HEK293 (cell line): ENCODE data around the gene RPUSD4.

ENCODE experiments used
- FEZF1 ChIP-seq: fragments of 450-650 bp; formaldehyde crosslinking; IDR thresholded peaks from 2 replicates; pipeline ENCODE4 v1.5.1; 2016; ENCODE audit warnings: missing biosample characterization, missing genetic modification characterization
- ZFP37 ChIP-seq: fragments of 450-650 bp; formaldehyde crosslinking; IDR thresholded peaks from 2 replicates; pipeline ENCODE4 v1.5.1; 2016; ENCODE audit warnings: missing biosample characterization, missing genetic modification characterization
- ZNF114 ChIP-seq: fragments of 450-650 bp; formaldehyde crosslinking; IDR thresholded peaks from 2 replicates; pipeline ENCODE4 v1.5.0; 2017; ENCODE audit warnings: missing biosample characterization, missing genetic modification characterization
- ZNF121 ChIP-seq: fragments of 450-650 bp; formaldehyde crosslinking; IDR thresholded peaks from 2 replicates; pipeline ENCODE4 v1.5.1; 2016; ENCODE audit warnings: missing biosample characterization, missing genetic modification characterization
- ZNF146 ChIP-seq: fragments of 450-650 bp; formaldehyde crosslinking; IDR thresholded peaks from 2 replicates; pipeline ENCODE4 v1.5.1; 2016; ENCODE audit warnings: missing biosample characterization, missing genetic modification characterization
- ZNF2 ChIP-seq: fragments of 450-650 bp; formaldehyde crosslinking; IDR thresholded peaks from 2 replicates; pipeline ENCODE4 v1.5.1; 2016; ENCODE audit warnings: missing biosample characterization, missing genetic modification characterization
- ZNF239 ChIP-seq: fragments of 450-650 bp; formaldehyde crosslinking; IDR thresholded peaks from 2 replicates; pipeline ENCODE4 v1.5.1; 2016; ENCODE audit warnings: missing biosample characterization, missing genetic modification characterization
- ZNF274 ChIP-seq, 2 experiments: fragments of 200-500 bp in 1 of 2; fragments of 450-650 bp in 1 of 2; sonication (Bioruptor generic) in 1 of 2; formaldehyde crosslinking in 1 of 2; IDR thresholded peaks; 2 replicates each; pipeline versions ENCODE4 v1.5.1 to v1.6.1; 2014 to 2016; ENCODE audit warnings: borderline replicate concordance in 1 of 2, inconsistent platforms in 1 of 2, low read length in 1 of 2, missing biosample characterization in 1 of 2, missing genetic modification characterization in 1 of 2
- ZNF510 ChIP-seq: fragments of 450-650 bp; formaldehyde crosslinking; IDR thresholded peaks from 2 replicates; pipeline ENCODE4 v1.5.1; 2018; ENCODE audit warnings: mild to moderate bottlenecking, missing genetic modification characterization, missing biosample characterization; ENCODE audit not compliant: insufficient replicate concordance
- ZNF555 ChIP-seq: fragments of 450-650 bp; formaldehyde crosslinking; conservative IDR thresholded peaks from 2 replicates; pipeline ENCODE4 v1.5.1; 2017; ENCODE audit warnings: missing biosample characterization, mild to moderate bottlenecking, missing genetic modification characterization, inconsistent platforms
- TF ChIP-seq, protein P1 (sequence below): fragments of 450-650 bp; formaldehyde crosslinking; IDR thresholded peaks from 2 replicates; pipeline ENCODE4 v1.5.1; 2016; ENCODE audit warnings: missing biosample characterization, missing genetic modification characterization
- TF ChIP-seq, protein P2 (sequence below): fragments of 450-650 bp; formaldehyde crosslinking; IDR thresholded peaks from 2 replicates; pipeline ENCODE4 v1.5.1; 2016; ENCODE audit warnings: missing biosample characterization, missing genetic modification characterization
- TF ChIP-seq, protein P3 (sequence below): fragments of 450-650 bp; formaldehyde crosslinking; IDR thresholded peaks from 2 replicates; pipeline ENCODE4 v1.5.1; 2016; ENCODE audit warnings: missing biosample characterization, missing genetic modification characterization, low read depth

DNA sequence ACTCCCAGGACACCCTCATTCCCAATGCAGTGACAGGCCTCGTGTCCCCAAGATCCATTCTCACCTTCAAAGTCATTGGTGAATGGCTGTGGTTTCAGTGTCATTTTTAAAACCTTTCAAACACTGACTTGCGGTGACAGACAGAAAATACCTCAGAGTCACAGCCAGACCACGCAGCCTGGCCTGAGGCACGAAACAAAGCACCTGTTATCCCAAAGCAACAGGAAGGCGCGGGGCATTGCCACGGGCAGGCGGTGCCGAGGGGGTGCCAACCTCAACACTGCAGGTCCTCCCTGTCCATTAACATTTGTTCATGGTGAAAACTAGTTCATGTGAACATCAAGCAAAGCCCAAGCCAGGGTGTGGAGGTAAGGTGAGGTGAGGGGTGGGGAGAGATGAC is 38.2 kb downstream of the RPUSD4 start:
- TF ChIP-seq, protein P1, sequence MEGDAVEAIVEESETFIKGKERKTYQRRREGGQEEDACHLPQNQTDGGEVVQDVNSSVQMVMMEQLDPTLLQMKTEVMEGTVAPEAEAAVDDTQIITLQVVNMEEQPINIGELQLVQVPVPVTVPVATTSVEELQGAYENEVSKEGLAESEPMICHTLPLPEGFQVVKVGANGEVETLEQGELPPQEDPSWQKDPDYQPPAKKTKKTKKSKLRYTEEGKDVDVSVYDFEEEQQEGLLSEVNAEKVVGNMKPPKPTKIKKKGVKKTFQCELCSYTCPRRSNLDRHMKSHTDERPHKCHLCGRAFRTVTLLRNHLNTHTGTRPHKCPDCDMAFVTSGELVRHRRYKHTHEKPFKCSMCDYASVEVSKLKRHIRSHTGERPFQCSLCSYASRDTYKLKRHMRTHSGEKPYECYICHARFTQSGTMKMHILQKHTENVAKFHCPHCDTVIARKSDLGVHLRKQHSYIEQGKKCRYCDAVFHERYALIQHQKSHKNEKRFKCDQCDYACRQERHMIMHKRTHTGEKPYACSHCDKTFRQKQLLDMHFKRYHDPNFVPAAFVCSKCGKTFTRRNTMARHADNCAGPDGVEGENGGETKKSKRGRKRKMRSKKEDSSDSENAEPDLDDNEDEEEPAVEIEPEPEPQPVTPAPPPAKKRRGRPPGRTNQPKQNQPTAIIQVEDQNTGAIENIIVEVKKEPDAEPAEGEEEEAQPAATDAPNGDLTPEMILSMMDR (tag by site-specific recombination), result no peak
- no peak for TF ChIP-seq ZNF274 (IDR thresholded peaks at IDR 0.05; ENCODE audit: low read length)
- no peak for TF ChIP-seq ZNF274 (tag by site-specific recombination; IDR thresholded peaks at IDR 0.05; ENCODE audit: borderline replicate concordance)
- no peak for TF ChIP-seq ZNF555 (tag by site-specific recombination)
- no peak for TF ChIP-seq FEZF1 (tag by site-specific recombination)
- TF ChIP-seq, protein P2, sequence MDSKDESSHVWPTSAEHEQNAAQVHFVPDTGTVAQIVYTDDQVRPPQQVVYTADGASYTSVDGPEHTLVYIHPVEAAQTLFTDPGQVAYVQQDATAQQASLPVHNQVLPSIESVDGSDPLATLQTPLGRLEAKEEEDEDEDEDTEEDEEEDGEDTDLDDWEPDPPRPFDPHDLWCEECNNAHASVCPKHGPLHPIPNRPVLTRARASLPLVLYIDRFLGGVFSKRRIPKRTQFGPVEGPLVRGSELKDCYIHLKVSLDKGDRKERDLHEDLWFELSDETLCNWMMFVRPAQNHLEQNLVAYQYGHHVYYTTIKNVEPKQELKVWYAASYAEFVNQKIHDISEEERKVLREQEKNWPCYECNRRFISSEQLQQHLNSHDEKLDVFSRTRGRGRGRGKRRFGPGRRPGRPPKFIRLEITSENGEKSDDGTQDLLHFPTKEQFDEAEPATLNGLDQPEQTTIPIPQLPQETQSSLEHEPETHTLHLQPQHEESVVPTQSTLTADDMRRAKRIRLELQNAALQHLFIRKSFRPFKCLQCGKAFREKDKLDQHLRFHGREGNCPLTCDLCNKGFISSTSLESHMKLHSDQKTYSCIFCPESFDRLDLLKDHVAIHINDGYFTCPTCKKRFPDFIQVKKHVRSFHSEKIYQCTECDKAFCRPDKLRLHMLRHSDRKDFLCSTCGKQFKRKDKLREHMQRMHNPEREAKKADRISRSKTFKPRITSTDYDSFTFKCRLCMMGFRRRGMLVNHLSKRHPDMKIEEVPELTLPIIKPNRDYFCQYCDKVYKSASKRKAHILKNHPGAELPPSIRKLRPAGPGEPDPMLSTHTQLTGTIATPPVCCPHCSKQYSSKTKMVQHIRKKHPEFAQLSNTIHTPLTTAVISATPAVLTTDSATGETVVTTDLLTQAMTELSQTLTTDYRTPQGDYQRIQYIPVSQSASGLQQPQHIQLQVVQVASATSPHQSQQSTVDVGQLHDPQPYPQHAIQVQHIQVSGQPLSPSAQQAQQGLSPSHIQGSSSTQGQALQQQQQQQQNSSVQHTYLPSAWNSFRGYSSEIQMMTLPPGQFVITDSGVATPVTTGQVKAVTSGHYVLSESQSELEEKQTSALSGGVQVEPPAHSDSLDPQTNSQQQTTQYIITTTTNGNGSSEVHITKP (tag by site-specific recombination), result no peak
- TF ChIP-seq ZFP37 (tag by site-specific recombination), result no peak
- TF ChIP-seq ZNF114, result no peak
- TF ChIP-seq ZNF2 (tag by site-specific recombination), result no peak
- no peak for TF ChIP-seq ZNF239 (tag by site-specific recombination)
- no peak for TF ChIP-seq ZNF510 (tag by site-specific recombination)
- no peak for TF ChIP-seq ZNF121
- TF ChIP-seq, protein P3, sequence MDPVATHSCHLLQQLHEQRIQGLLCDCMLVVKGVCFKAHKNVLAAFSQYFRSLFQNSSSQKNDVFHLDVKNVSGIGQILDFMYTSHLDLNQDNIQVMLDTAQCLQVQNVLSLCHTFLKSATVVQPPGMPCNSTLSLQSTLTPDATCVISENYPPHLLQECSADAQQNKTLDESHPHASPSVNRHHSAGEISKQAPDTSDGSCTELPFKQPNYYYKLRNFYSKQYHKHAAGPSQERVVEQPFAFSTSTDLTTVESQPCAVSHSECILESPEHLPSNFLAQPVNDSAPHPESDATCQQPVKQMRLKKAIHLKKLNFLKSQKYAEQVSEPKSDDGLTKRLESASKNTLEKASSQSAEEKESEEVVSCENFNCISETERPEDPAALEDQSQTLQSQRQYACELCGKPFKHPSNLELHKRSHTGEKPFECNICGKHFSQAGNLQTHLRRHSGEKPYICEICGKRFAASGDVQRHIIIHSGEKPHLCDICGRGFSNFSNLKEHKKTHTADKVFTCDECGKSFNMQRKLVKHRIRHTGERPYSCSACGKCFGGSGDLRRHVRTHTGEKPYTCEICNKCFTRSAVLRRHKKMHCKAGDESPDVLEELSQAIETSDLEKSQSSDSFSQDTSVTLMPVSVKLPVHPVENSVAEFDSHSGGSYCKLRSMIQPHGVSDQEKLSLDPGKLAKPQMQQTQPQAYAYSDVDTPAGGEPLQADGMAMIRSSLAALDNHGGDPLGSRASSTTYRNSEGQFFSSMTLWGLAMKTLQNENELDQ (tag by site-specific recombination), result no peak
- no peak for TF ChIP-seq ZNF146 (tag by site-specific recombination)
